ENCODE measurements around the gene KLHDC4. TPM values are rescaled to one million over a fixed set of nuclear protein-coding genes. Genes with fewer than 3 reads are reported as not detected.

The KLHDC4 gene
- total and polyA plus RNA-seq, 2 of the 4 experiments (the other 2 are of a cell fraction) = 13.6 to 19.0 TPM

DNA sequence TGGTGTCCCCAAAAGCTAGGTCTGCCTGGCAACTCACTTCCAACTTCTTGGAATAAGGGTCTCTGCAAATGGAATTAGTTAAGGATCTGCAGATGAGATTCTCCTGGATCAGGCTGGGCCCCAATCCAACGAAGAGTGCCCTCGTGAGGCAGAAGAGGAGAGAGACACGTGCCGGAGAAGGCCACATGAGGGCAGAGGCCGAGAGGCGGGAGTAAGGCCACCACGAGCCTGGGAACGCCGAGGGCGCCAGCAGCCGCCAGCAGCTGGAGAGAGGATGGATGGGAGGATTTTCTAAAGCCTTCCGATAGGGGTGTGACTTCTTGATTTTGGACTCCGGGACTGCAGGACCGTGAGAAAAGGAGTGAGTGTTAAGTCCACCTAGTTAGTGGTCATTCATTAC is 87.2 kb downstream of the KLHDC4 start:
- H2BK120ac ChIP-seq (ENCODE audit: low read depth, low read length) = no peak overlapping the region
- ATAC-seq (ENCODE audit: low read depth) (no peak), DNase-seq (no peak)
- no peak overlapping the region for H3K4me2 ChIP-seq (ENCODE audit: low read depth, low read length)
- H3K9me1 ChIP-seq (ENCODE audit: insufficient read depth, low read length) = 0 out of 2 replicates have a peak, but pooled peaks cover 3% of the 10 kb centered on the region
- dilution Hi-C loops (cut with HindIII; ENCODE audit: low sequenced_read_pairs, unreplicated experiment) = no loop called here
- H3K18ac ChIP-seq (ENCODE audit: low read depth, low read length) = no peak overlapping the region
- POLR2A ChIA-PET (ENCODE audit: unreplicated experiment) = no interaction called here
- H3K14ac ChIP-seq (replicated peaks; ENCODE audit: low read depth, low read length) = no peak overlapping the region
- H3K4me3 ChIP-seq (ENCODE audit: insufficient read depth, low read depth, low read length) = no peak overlapping the region
- H2AFZ ChIP-seq (replicated peaks; ENCODE audit: low read length, poor library complexity) = no peak overlapping the region
- no peak overlapping the region for H3K27ac ChIP-seq (ENCODE audit: insufficient read depth, low read length)
- no peak overlapping the region for H3K4ac ChIP-seq (ENCODE audit: low read depth, low read length)
- TF ChIP-seq CHD1 (IDR thresholded peaks at IDR 0.05; ENCODE audit: low read depth, low read length) (no peak), RFX5 (IDR thresholded peaks at IDR 0.05; ENCODE audit: low read depth, low read length) (no peak), POLR2A (IDR thresholded peaks at IDR 0.05; ENCODE audit: low read depth, low read length) (no peak), MAFK (IDR thresholded peaks at IDR 0.05; ENCODE audit: low read depth, low read length) (no peak), BHLHE40 (IDR thresholded peaks at IDR 0.05; ENCODE audit: low read depth, low read length) (no peak), RCOR1 (IDR thresholded peaks at IDR 0.05; ENCODE audit: insufficient replicate concordance, low read length) (no peak), FOS (IDR thresholded peaks at IDR 0.05; ENCODE audit: low read depth, low read length) (no peak), CEBPB (IDR thresholded peaks at IDR 0.05; ENCODE audit: low read depth, low read length) (no peak), SMC3 (IDR thresholded peaks at IDR 0.05; ENCODE audit: low read depth, low read length) (no peak), MAZ (IDR thresholded peaks at IDR 0.05; ENCODE audit: borderline replicate concordance, low read depth, low read length) (no peak), NFE2L2 (IDR thresholded peaks at IDR 0.05; ENCODE audit: low read depth, low read length) (no peak), MXI1 (IDR thresholded peaks at IDR 0.05; ENCODE audit: borderline replicate concordance, low read depth, low read length) (no peak), RAD21 (IDR thresholded peaks at IDR 0.05; ENCODE audit: low read length) (no peak)
- TF ChIP-seq, protein P1, sequence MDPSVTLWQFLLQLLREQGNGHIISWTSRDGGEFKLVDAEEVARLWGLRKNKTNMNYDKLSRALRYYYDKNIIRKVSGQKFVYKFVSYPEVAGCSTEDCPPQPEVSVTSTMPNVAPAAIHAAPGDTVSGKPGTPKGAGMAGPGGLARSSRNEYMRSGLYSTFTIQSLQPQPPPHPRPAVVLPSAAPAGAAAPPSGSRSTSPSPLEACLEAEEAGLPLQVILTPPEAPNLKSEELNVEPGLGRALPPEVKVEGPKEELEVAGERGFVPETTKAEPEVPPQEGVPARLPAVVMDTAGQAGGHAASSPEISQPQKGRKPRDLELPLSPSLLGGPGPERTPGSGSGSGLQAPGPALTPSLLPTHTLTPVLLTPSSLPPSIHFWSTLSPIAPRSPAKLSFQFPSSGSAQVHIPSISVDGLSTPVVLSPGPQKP (IDR thresholded peaks at IDR 0.05; ENCODE audit: borderline replicate concordance, low read depth, low read length) = no peak
- TF ChIP-seq, protein P2, sequence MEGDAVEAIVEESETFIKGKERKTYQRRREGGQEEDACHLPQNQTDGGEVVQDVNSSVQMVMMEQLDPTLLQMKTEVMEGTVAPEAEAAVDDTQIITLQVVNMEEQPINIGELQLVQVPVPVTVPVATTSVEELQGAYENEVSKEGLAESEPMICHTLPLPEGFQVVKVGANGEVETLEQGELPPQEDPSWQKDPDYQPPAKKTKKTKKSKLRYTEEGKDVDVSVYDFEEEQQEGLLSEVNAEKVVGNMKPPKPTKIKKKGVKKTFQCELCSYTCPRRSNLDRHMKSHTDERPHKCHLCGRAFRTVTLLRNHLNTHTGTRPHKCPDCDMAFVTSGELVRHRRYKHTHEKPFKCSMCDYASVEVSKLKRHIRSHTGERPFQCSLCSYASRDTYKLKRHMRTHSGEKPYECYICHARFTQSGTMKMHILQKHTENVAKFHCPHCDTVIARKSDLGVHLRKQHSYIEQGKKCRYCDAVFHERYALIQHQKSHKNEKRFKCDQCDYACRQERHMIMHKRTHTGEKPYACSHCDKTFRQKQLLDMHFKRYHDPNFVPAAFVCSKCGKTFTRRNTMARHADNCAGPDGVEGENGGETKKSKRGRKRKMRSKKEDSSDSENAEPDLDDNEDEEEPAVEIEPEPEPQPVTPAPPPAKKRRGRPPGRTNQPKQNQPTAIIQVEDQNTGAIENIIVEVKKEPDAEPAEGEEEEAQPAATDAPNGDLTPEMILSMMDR (conservative IDR thresholded peaks at IDR 0.05; ENCODE audit: low read depth, low read length) = no peak
- TF ChIP-seq, protein P3, sequence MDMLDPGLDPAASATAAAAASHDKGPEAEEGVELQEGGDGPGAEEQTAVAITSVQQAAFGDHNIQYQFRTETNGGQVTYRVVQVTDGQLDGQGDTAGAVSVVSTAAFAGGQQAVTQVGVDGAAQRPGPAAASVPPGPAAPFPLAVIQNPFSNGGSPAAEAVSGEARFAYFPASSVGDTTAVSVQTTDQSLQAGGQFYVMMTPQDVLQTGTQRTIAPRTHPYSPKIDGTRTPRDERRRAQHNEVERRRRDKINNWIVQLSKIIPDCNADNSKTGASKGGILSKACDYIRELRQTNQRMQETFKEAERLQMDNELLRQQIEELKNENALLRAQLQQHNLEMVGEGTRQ (IDR thresholded peaks at IDR 0.05; ENCODE audit: low read depth, low read length) = no peak
- CTCF ChIA-PET = no interaction called here
- H3K36me3 ChIP-seq (ENCODE audit: control insufficient read depth, insufficient read depth, low read length) = no peaks in the 10 kb centered on the region
- H2BK15ac ChIP-seq (ENCODE audit: low read depth, low read length) = no peak overlapping the region
- H4K91ac ChIP-seq (ENCODE audit: insufficient read depth, low read depth, low read length) = no peak overlapping the region
- no peak overlapping the region for H2BK5ac ChIP-seq (ENCODE audit: low read depth, low read length, poor library complexity, severe bottlenecking)
- peaks cover 19% of the 10 kb centered on the region for H3K27me3 ChIP-seq (ENCODE audit: control insufficient read depth, insufficient read depth, low read length)
- intact Hi-C loops (cut with micrococcal nuclease) = no loop called here
- BruUV-seq (replicated peaks) = no TSS peak
- no peak overlapping the region for H3K56ac ChIP-seq (ENCODE audit: extremely low read depth, insufficient read depth, low read length)
- no peaks in the 10 kb centered on the region for H4K20me1 ChIP-seq (ENCODE audit: insufficient read depth, low read length)
- no peaks in the 10 kb centered on the region for H3K9me3 ChIP-seq (ENCODE audit: control insufficient read depth, insufficient read depth, low read length)
- H3K4me1 ChIP-seq (ENCODE audit: control insufficient read depth, insufficient read depth, low read length) = peaks cover 9% of the 10 kb centered on the region
- H2BK20ac ChIP-seq (ENCODE audit: low read depth, low read length) = no peak overlapping the region
- H3K23ac ChIP-seq (ENCODE audit: low read depth, low read length) = no peak overlapping the region
- no peak overlapping the region for H2AK9ac ChIP-seq (replicated peaks; ENCODE audit: low read depth, low read length, poor library complexity)
- H4K5ac ChIP-seq (ENCODE audit: low read depth, low read length) = no peak overlapping the region
- WGBS, 2 experiments (ENCODE audit: extremely low coverage in 2 of 2, insufficient read length in 1 of 2) = no CpG with 5 or more reads among the region's 14 CpGs
- no peak overlapping the region; the same call in 1 of the 2 replicates for H2AK5ac ChIP-seq (ENCODE audit: low read depth, low read length)
- H3K79me1 ChIP-seq (ENCODE audit: low read depth in 1 of 2, low read length in 2 of 2) = no peaks in the 10 kb centered on the region
- no peak overlapping the region for H3K9ac ChIP-seq (ENCODE audit: low read depth, low read length)
- no peak overlapping the region for H4K8ac ChIP-seq (ENCODE audit: low read depth in 2 of 2, low read length in 2 of 2)
- in situ Hi-C loops (cut with MboI; ENCODE audit: low sequenced_read_pairs) = no loop called here

All from IMR-90 (cell line).